ENCODE data around the gene CRLF1. TPM values are rescaled to one million over a fixed set of nuclear protein-coding genes. Genes with fewer than 3 reads are reported as not detected.

Gene CRLF1
- total RNA-seq, 6 experiments from 2014 or later, result 0.27 to 2.9 (median 1.2) TPM; not detected in 3

DNA sequence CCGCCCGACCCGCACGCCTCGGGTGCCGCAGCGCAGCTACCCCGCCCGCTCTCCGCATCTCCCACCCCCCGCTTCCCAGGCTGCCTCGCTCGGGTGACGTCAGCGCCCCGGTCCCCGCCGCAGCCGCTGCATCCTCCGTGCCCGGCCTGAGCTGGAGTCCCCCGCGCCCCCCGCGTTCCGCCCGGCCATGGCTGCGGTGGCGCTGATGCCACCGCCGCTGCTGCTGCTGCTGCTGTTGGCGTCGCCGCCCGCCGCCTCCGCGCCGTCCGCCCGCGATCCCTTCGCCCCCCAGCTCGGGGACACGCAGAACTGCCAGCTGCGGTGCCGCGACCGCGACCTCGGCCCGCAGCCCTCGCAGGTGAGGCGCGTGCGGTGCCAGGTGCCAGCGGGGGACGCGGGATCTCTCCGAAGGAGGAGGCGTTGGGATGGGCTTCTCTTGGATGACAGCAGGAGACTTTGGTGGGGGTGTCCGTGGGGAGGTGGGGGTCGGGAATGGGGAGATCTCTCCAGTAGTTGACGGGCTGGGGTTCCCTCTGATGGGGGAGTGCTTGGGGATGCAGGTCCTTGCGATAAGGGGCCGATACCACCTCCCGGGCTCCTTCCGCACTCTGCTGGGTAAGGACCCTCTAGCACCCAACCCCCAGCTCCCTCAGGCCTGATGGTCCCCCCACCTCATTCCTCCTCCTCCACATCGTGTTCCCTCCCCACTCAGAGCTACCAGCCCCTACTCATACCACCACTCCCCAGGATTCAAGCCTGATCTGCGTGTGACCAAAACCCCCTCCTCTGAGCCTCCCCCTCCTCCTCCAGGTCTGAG is 6.4 kb upstream of the CRLF1 start, which contains the start of gene TMEM59L:
Gene TMEM59L, plus strand, starts transcription at position 99 of the 817 bp plus-strand sequence. Its CDS starts 89 bp downstream, at position 188.
- WGBS (ENCODE audit: insufficient coverage, low coverage, low lambda C conversion rate, missing lambda C conversion rate), result 0% methylated on average over 2 of the region's 70 CpGs
- H3K27ac ChIP-seq, result no peak within 1 kb of the TSS
- no peaks in the 10 kb centered on the region for H3K9me3 ChIP-seq
- H3K4me3 ChIP-seq, result no peak within 1 kb of the TSS
- TF ChIP-seq, protein P1, sequence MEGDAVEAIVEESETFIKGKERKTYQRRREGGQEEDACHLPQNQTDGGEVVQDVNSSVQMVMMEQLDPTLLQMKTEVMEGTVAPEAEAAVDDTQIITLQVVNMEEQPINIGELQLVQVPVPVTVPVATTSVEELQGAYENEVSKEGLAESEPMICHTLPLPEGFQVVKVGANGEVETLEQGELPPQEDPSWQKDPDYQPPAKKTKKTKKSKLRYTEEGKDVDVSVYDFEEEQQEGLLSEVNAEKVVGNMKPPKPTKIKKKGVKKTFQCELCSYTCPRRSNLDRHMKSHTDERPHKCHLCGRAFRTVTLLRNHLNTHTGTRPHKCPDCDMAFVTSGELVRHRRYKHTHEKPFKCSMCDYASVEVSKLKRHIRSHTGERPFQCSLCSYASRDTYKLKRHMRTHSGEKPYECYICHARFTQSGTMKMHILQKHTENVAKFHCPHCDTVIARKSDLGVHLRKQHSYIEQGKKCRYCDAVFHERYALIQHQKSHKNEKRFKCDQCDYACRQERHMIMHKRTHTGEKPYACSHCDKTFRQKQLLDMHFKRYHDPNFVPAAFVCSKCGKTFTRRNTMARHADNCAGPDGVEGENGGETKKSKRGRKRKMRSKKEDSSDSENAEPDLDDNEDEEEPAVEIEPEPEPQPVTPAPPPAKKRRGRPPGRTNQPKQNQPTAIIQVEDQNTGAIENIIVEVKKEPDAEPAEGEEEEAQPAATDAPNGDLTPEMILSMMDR (IDR thresholded peaks at IDR 0.05), result no peak
- no peak for TF ChIP-seq POLR2A (IDR thresholded peaks at IDR 0.05)
- DNase-seq, result no peak
- no peaks in the 10 kb centered on the region for H3K36me3 ChIP-seq
- intact Hi-C loops (cut with DNase I), result no loop called here
- H3K4me1 ChIP-seq, result peaks cover 0 to 3% (median 0%) of the 10 kb centered on the region in 4 donors
- ATAC-seq, result no peak
- peaks cover 0 to 20% of the 10 kb centered on the region in 2 donors for H3K27me3 ChIP-seq

DNA sequence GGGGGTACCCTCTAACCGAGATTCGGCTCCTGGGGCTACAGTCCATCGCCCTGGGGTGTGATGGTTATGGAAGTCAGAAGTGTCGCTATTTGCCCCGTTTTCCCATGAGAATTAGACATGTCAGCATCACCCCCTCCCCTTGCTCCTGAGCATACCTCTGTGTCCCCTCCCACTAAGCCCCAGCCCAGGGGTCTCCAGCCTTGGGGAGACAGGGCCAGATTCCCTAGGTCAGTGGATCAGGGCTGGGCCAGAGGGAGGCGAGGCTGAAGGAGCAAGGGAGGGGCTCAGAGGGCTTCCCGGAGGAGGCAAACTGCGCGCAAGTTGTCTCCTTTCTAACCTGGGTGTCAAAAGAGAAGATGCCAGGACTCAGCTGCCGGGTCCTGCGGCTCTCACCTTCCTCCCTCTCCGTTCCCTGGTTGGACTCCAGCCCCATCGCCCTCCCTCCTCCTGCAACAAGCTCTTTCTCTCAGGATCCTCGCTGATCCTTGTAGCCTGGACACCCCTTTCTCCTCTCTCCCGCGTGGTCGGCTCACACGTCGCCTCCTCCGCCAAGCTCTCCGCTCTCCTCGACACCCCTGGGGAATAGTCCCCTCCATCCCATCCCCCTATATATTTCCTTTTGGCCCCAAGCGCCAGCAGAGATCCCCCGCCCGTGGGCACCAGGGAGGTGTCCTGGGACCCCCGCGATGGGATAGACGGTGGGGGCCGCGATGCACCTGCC is 5.6 kb upstream of the CRLF1 start:
- Histone ChIP-seq H3K4me1 (peaks cover 0 to 7% (median 0%) of the 10 kb centered on the region in 4 donors), H3K27me3 (peaks cover 0 to 27% of the 10 kb centered on the region in 2 donors), H3K27ac (no peak overlapping the region), H3K4me3 (no peak overlapping the region), H3K9me3 (no peaks in the 10 kb centered on the region), H3K36me3 (no peaks in the 10 kb centered on the region)
- DNase-seq (no peak), ATAC-seq (no peak)
- 2% methylated on average over 26 of the region's 30 CpGs for WGBS (ENCODE audit: insufficient coverage, low coverage, low lambda C conversion rate, missing lambda C conversion rate)
- no peak for TF ChIP-seq POLR2A (IDR thresholded peaks at IDR 0.05)
- TF ChIP-seq, protein P1 (IDR thresholded peaks at IDR 0.05), result no peak
- intact Hi-C loops (cut with DNase I), result no loop called here

DNA sequence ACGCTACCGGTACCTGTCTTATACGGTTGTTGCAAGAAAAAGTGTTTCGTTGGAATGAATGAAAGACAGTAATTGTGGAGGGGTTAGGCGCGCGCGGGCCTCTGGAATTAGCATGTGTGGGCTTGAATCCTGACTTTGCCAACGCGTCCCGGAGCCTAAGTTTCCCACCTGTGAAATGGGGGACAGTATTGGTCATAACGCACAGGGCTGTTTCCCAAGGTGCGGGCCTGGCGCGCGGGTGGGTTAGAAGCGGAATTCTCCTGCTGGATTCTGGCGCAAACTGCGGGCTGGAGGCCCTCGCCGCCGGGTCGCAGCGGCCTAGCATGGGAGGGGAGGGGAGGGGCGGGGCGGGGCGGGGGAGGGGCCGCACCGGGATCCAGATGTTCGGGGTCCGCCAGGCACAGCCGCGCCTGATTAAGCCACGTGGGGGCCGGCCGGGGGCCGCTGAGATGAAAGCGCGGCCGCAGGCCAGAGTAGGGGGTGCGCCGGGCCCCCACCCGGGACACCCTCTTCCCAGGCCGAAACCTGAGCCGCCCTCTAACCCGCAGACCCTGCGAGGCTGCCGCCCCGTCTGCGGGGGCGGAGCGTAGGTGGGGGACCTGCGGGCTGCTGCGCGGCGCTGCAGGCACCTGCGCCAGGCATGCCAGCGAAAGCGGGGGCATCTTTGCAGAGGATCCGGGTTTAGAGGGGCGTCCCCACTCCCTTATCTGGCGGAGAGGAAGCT is 4.9 kb upstream of the CRLF1 start:
- H3K36me3 ChIP-seq, result no peaks in the 10 kb centered on the region
- DNase-seq (no peak), ATAC-seq (no peak)
- 3% methylated on average over 13 of the region's 62 CpGs for WGBS (ENCODE audit: insufficient coverage, low coverage, low lambda C conversion rate, missing lambda C conversion rate)
- no peak overlapping the region for H3K27ac ChIP-seq
- H3K27me3 ChIP-seq, result peaks cover 0 to 28% of the 10 kb centered on the region in 2 donors
- peaks cover 0 to 7% (median 0%) of the 10 kb centered on the region in 4 donors for H3K4me1 ChIP-seq
- intact Hi-C loops (cut with DNase I), result no loop called here
- no peaks in the 10 kb centered on the region for H3K9me3 ChIP-seq
- TF ChIP-seq POLR2A (IDR thresholded peaks at IDR 0.05), result no peak
- TF ChIP-seq, protein P1 (IDR thresholded peaks at IDR 0.05), result no peak
- no peak overlapping the region for H3K4me3 ChIP-seq

DNA sequence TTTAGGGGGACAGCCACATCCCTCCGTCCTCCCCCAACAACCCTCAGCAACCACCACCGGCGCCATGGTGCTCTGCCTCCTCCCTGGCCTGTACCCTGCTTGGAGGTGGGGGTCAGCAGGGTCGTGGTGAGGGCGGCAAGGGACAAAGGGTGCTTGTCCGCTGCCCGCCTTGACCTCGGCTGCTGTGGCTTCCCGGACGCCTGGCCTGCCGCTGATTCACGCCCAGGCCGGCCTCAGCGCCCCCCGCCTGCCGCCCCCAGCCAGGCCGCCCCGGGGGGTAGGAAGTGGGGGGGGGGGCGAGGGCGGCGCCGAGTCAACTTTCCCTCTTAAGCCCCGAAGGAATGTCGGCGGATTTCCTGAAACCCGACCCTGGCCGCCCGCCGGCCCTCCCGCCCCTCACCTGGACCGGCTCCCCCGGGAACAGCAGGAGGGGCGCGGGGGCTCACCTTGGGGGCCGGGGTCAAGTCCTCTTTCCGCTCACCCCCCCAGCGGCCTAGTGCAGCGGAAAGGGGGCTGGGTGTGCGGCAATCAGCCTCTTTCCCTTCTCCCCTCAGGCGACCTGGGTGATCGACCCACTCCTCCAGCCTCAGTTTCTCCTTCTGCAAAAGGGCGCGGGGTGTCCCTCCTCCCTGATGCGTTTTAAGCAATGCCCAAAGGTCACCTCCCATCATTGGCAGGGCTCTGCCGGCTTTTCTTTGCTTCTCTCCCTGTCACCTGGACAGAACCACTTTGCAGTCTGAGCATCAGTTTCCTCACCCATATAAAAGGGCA is 4.1 kb upstream of the CRLF1 start:
- DNase-seq (no peak), ATAC-seq (no peak)
- Histone ChIP-seq H3K27me3 (peaks cover 0 to 32% of the 10 kb centered on the region in 2 donors), H3K4me3 (no peak overlapping the region), H3K4me1 (peaks cover 0 to 7% (median 0%) of the 10 kb centered on the region in 4 donors), H3K27ac (no peak overlapping the region), H3K9me3 (no peaks in the 10 kb centered on the region), H3K36me3 (no peaks in the 10 kb centered on the region)
- 3% methylated on average over 6 of the region's 45 CpGs for WGBS (ENCODE audit: insufficient coverage, low coverage, low lambda C conversion rate, missing lambda C conversion rate)
- intact Hi-C loops (cut with DNase I), result no loop called here
- TF ChIP-seq, protein P1 (IDR thresholded peaks at IDR 0.05), result no peak
- no peak for TF ChIP-seq POLR2A (IDR thresholded peaks at IDR 0.05)
